EH (cell line): Measurements from ENCODE around the gene ALKBH5.
"Not testable (repeated sequence)": the region's sequence is repeated elsewhere in the genome, so short reads cannot be mapped to it uniquely, and the experiment has no call there.

Experiments
- DNase-seq: peaks from one replicate; pipeline ENCODE4 v3.0.0-alpha.2; 2015; ENCODE audit warnings: low read depth

ALKBH5 gene

DNA sequence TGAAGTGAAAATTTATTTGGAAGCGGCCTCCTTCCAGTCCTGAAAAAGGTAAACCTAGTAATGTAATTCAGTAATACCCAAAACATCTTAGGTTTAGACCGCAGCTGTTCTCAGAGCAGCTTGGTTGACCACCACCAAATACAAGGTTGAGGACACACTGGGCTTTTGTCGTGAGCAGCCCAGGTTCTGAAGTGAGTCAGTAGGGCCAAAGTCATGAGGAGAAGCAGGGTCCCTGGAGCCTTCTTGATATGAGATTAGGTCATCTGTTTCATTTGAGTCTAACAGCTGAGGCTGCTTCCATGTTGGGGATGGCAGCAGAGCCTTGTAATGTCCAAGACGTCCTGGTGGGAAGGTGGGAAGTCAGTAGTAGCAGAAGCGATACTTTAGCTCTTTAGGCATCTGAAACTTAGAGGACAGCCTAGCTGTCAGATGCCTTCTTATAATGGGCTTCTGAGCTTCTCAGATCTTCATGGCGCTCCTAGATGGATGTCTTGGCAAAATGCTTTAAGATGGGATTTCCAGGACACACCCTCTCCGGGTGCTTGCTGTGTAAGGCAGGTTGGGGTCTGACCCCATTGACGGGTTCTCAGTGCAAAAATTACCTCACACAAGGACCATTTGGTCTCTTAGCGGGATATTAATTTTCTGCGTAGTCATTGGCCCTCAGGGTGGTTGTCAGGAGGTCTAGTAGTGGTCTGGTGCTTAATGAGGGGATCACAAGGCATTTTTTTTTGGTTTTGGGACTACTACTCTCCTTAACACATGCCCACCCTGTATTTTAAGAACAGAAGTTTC, 2.4 kb downstream of the ALKBH5 start:
- peak; percentile 37 for DNase-seq

GRCh38 chr17:18186627-18186982, 3.0 kb downstream of the ALKBH5 start:
- peak; percentile 67 for DNase-seq

DNA sequence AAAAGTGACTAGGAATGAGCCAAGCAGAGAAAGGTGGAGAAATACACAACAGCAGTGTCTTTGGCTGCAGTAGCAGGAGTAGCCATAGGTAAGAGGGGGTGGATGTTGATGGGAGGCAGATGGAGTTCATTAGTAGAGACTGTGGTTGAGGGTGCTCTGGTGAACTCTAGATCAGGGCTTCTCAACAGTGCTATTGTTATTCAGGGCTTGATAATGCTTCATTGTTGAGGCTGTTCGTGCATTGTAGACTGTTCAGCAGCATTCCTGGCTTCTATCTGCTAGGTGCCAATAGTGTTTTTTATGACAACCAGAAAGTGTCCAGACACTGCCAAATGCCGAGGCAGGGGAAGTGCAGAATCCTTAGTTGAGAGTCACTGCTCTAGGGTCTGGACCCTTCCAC, 3.6 kb downstream of the ALKBH5 start:
- DNase-seq: peak; percentile 16

GRCh38 chr17:18187821-18188761, 4.5 kb downstream of the ALKBH5 start:
- peak; percentile 78 for DNase-seq

- DNase-seq: no peak
Observed at GRCh38 chr17:18190628-18191235, 7.1 kb downstream of the ALKBH5 start.

DNA sequence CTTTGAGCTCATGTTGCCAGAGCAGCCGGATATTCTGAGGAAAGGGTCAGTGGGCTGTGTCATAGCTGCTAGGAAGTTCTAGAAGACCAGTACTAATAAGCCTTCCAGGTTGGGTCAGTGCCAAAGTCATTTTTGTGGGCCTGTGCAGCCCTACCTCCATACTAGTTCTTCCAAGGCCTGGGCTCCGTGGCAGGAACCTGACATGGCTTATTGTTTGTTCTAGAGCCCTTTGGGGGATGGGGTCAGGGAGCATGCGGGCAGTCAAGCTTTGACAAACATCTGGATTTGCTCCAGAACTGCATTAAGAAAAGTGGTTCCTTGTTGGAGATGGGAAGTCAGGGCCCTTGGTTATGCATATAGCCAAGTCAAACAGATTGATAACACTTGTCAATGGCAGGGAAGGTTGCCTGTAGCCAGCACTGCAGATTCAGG, 7.6 kb downstream of the ALKBH5 start:
- peak; percentile 13 for DNase-seq

DNA sequence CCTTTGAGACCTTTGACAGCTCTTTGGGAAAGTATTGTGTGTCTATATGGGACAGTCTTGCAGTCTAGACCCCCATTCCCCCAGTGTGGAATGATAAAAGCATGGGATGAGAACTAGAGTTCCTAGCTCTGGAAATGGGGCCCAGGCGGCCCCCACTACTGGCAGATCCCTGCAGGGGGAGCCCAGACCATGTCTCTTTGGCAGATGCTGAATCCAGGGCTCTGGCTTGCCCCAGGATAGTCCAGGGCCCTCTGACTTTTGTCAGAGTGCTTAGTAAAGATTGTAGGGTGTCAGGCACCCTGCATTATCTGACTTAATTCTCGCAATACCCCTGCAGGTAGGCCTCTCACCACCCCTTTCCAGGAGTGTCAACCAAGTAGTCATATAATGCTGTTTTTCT, 8.3 kb downstream of the ALKBH5 start:
- no peak for DNase-seq

- no peak for DNase-seq
Observed at GRCh38 chr17:18194394-18194793, 10.8 kb downstream of the ALKBH5 start.

DNA sequence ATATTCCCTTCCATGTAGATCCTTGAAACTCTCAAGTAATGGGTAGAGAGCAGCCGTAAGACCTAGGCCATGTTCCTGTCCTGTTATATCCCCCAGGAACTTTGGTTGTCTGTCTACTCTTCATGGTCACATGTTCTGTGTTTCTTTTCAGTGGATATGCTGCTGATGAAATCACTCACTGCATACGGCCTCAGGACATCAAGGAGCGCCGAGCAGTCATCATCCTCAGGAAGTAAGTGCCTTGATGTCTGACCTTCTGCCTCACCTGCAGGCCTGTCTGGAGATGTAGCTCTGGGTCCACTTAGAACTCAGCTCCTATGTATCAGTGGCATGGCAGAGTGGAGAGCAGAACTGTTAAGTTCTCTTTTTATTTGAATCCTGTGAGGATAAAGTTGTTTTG, 11.2 kb downstream of the ALKBH5 start:
- no peak for DNase-seq

- DNase-seq: no peak
Observed at GRCh38 chr17:18195246-18195645, 11.6 kb downstream of the ALKBH5 start.

DNA sequence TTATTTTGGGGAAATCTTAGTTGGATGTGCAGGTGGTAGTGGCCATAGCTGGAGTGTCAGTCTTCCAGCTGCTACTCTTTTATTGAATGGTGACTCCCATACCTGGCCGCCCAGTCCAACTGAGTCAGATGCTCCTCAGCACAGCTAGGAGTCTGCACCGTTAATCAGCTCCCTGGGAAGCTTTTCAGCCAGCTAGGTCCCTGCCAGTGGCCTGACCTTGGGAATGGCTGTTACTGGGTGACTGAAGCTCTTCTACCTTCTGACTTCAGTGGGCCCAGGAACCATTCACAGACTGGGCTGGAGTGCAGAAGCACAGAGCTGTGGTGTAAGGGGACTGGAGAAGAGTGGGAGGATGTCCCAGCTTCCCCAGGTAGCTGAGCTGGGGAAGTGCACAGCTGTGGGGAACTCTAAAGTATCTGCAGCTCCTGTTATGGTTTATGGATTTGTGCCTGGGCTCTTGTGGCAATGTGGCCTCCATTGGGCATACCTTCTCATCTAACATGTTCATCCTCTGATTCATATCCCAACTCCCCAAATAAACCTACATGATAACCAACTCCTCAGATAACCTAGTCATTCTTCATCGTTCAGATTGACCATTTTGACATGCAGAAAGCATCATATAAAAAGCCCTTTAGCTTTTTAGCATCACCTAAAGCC, 14.0 kb downstream of the ALKBH5 start:
- DNase-seq: no peak

DNA sequence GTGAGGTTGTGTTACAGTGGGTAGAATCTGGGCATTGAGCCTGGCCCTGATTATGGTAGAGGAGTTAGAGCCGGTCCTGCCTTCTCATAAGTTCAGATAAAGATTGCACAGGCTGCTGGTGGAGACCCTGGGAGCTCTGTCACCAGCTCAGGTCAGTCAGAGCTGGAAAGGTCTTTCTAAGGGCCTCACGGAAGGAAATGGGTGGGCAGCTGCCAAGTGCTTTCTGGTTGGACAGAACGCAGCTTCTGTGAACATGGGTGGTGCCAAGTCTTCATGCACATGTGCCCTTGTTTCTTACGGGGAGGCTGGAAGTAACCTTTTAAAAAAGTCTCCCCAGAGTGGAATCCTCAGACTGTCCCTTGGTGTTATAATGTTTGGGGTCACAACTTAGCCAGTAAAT, 14.9 kb downstream of the ALKBH5 start:
- DNase-seq: no peak

- no peak for DNase-seq
Observed at GRCh38 chr17:18201108-18201507, 17.5 kb downstream of the ALKBH5 start.

GRCh38 chr17:18203308-18203707, 19.7 kb downstream of the ALKBH5 start:
- no peak for DNase-seq

- DNase-seq: no peak
Observed at GRCh38 chr17:18205861-18206260, 22.2 kb downstream of the ALKBH5 start.

- no peak for DNase-seq
Observed at GRCh38 chr17:18206962-18207361, 23.3 kb downstream of the ALKBH5 start.

DNA sequence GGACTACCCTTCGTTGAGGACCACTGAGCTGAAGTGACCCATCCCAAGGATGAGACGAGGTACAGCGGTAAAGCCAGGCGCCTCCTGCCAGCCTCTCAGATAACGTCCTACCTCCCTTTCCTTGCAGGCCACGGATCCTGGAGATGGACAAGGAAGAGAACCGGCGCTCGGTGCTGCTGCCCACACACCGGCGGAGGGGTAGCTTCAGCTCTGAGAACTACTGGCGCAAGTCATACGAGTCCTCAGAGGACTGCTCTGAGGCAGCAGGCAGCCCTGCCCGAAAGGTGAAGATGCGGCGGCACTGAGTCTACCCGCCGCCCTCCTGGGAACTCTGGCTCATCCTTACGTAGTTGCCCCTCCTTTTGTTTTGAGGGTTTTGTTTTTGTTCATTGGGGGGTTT, 24.5 kb downstream of the ALKBH5 start:
- no peak for DNase-seq

GRCh38 chr17:18213666-18214270, 30.1 kb downstream of the ALKBH5 start:
- DNase-seq: no peak

DNA sequence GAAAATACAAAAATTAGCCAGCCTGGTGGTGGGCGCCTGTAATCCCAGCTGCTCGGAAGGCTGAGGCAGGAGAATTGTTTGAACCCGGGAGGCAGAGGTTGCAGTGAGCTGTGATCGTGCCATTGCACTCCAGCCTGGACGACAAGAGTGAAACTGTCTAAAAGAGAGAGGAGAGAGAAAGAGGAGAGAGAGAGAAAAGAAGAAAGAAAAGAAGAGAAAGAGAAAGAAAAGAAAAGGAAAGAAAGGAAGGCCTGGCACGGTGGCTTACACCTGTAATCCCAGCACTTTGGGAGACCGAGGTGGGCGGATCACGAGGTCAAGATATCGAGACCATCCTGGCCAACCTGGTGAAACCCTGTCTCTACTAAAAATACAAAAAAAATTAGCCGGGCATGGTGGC, 33.3 kb downstream of the ALKBH5 start:
- not testable (repeated sequence) for DNase-seq

DNA sequence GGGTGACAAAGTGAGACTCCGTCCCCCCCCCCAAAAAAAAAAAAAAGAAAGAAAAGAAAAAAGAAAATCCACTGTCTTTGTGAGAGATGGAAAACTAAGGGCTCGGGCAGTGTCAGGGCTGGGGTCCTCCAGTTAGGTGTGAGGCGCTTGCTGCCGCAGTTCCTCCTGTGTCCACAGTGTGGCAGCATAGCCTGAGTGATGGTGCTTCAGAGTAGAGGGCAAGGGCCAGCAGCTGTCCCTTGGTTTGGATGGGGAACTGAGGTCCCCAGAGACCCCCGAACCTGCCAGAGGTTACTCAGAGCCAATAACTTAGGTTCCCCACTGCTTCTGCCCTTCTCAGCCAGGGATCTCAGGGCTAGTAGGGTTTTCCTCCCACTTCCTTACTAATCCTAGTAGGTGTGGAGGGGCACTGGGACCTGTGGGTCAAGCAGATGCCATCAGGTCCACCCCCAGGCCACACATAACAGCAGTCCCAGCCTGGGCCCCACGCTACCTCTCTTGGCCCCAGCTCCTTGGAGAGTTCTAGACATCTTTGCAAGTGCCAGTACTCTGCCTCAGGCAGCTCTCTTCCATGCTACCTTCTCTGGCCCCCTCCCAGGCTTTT, 33.9 kb downstream of the ALKBH5 start:
- peak; percentile 67 for DNase-seq

DNA sequence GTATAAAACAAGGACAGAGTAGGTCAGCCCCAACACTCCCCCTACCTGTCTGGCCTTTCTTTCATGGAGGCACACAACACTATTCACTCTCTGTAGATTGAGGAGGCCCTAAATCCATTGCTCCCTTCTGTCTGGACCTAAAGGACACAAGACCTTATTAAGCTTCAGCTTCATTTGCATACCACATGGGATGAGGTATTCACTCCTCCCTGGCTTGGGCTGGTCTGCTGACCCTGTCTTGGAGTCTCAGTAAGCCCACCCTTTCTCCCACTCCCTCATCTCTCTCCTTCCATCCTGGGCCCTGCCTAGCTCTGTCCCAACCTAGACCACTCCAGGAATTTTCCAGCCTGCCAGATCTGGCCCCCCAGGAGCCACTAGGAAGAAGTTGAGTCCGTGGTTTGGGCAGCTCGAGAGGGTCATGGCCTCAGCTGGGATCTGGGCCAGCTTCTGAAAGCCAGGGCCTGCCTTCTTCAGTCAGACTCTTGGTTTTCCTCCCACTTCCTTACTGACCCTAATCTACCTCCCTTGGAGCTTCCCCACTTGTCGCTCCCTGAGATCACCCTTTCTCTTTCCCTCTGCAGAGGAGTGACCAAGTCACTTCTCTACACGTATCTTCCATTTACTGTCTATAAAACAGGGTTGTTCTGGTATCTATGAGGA, 35.3 kb downstream of the ALKBH5 start:
- DNase-seq: peak; percentile 82
